Measurements from ENCODE around the gene HMOX2. TPM values are rescaled to one million over a fixed set of nuclear protein-coding genes. Genes with fewer than 3 reads are reported as not detected.
A peak's percentile ranks its signal among the peaks of the same experiment; 100 is the strongest.

HMOX2 gene
- total and polyA plus RNA-seq, 11 donors, result 60.6 to 250 (median 117) TPM

- no peak for TF ChIP-seq CTCF (IDR thresholded peaks at IDR 0.05)
- TF ChIP-seq POLR2A (IDR thresholded peaks at IDR 0.05), result no peak
- peak in 3 of 4 donors; percentile 11 to 23 (median 18) for ATAC-seq
- Histone ChIP-seq H3K4me1 (peaks cover 0 to 61% (median 17%) of the 10 kb centered on the region in 12 donors), H3K36me3 (peaks cover 0 to 10% (median 0%) of the 10 kb centered on the region in 9 donors), H3K27me3 (no peaks in the 10 kb centered on the region), H3K9me3 (no peaks in the 10 kb centered on the region), H3K4me3 (no peak overlapping the region), H3K27ac (peak overlapping the region in 2 of 12 donors; percentile 9 to 41)
- 86 to 87% (median 87%) methylated on average over 8 of the region's 8 CpGs for WGBS, 4 donors
- no peak for DNase-seq
- intact Hi-C loops (cut with DNase I), result loop anchor here in 1 of 10 donors (5.0 kb wide), 1 partner anchor 80 kb away; the partner anchor contains the start of gene UBALD1
These were observed 55.6 kb downstream of the HMOX2 start for GRCh38 chr16:4531811-4532210.

- intact Hi-C loops (cut with DNase I), result loop anchor here in 1 of 10 donors (5.0 kb wide), 1 partner anchor 80 kb away; the partner anchor contains the start of gene UBALD1
- ATAC-seq (no peak), DNase-seq (no peak)
- peak overlapping the region in 1 of 12 donors; percentile 9 for H3K27ac ChIP-seq
- no peak overlapping the region for H3K4me3 ChIP-seq
- H3K9me3 ChIP-seq, result no peaks in the 10 kb centered on the region
- H3K27me3 ChIP-seq, result no peaks in the 10 kb centered on the region
- WGBS, 4 donors, result 91 to 96% (median 94%) methylated on average over 10 of the region's 10 CpGs
- peaks cover 0 to 10% (median 0%) of the 10 kb centered on the region in 9 donors for H3K36me3 ChIP-seq
- peaks cover 0 to 64% (median 21%) of the 10 kb centered on the region in 12 donors for H3K4me1 ChIP-seq
- TF ChIP-seq CTCF (IDR thresholded peaks at IDR 0.05) (no peak), POLR2A (IDR thresholded peaks at IDR 0.05) (no peak)
These were observed 56.0 kb downstream of the HMOX2 start for GRCh38 chr16:4532238-4532637.

- intact Hi-C loops (cut with DNase I), result loop anchor here in 1 of 10 donors (5.0 kb wide), 1 partner anchor 79 kb away; the partner anchor contains the start of gene UBALD1
- H3K27me3 ChIP-seq, result no peaks in the 10 kb centered on the region
- no peak for TF ChIP-seq POLR2A (IDR thresholded peaks at IDR 0.05)
- no peak for TF ChIP-seq CTCF (IDR thresholded peaks at IDR 0.05)
These were observed 57.3 kb downstream of the HMOX2 start for GRCh38 chr16:4533490-4533889.

GRCh38 chr16:4534151-4534790, 58.1 kb downstream of the HMOX2 start:
- TF ChIP-seq POLR2A (IDR thresholded peaks at IDR 0.05) (no peak), CTCF (IDR thresholded peaks at IDR 0.05) (no peak)
- Histone ChIP-seq H3K9me3 (peaks cover 0 to 6% (median 1%) of the 10 kb centered on the region in 12 donors), H3K4me3 (no peak overlapping the region), H3K4me1 (peaks cover 0 to 62% (median 21%) of the 10 kb centered on the region in 12 donors), H3K36me3 (peaks cover 0 to 10% (median 0%) of the 10 kb centered on the region in 9 donors), H3K27me3 (no peaks in the 10 kb centered on the region), H3K27ac (peak overlapping the region in 11 of 12 donors; percentile 20 to 76 (median 48))
- DNase-seq, result no peak
- intact Hi-C loops (cut with DNase I), result loop anchor here in 1 of 10 donors (5.0 kb wide), 1 partner anchor 78 kb away; the partner anchor contains the start of gene UBALD1
- ATAC-seq, result peak in 1 of 4 donors; percentile 15
- WGBS, 4 donors, result 59 to 69% (median 64%) methylated on average over 13 of the region's 13 CpGs

More at GRCh38 chr16:4533490-4533889, 57.3 kb downstream of the HMOX2 start:
- H3K27ac ChIP-seq, result peak overlapping the region in 9 of 12 donors; percentile 20 to 76 (median 58)
- WGBS, 4 donors, result 65 to 79% (median 75%) methylated on average over 6 of the region's 6 CpGs
- no peak for DNase-seq
- ATAC-seq, result no peak
- H3K4me3 ChIP-seq, result no peak overlapping the region
- peaks cover 0 to 69% (median 25%) of the 10 kb centered on the region in 12 donors for H3K4me1 ChIP-seq
- H3K36me3 ChIP-seq, result peaks cover 0 to 10% (median 0%) of the 10 kb centered on the region in 9 donors
- H3K9me3 ChIP-seq, result no peaks in the 10 kb centered on the region

Measured in heart left ventricle (tissue), 16 donors.